ENCODE measurements around the gene SLC4A5.
"Not testable (repeated sequence)": the region's sequence is repeated elsewhere in the genome, so short reads cannot be mapped to it uniquely, and the experiment has no call there.

The SLC4A5 gene

DNA sequence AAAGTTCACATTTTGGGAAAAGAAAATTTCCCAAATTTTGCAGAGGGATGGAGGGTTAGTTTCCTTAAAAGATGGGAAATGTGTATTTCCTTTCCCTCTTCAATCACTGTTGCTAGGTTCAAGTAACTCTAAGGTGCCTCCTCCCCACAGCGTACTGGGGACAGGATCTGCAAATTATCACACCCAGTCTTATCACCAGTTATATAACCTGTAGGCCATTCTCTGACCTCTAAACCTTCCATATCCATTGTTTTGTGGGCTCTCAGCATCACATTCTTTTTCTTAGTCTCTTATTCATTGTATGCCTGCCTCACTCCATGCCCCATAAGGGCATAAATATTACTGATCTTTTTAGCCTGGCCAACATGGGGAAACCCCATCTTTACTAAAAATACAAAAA lies 148.4 kb downstream of the SLC4A5 start:
- DNase-seq, result no peak

DNA sequence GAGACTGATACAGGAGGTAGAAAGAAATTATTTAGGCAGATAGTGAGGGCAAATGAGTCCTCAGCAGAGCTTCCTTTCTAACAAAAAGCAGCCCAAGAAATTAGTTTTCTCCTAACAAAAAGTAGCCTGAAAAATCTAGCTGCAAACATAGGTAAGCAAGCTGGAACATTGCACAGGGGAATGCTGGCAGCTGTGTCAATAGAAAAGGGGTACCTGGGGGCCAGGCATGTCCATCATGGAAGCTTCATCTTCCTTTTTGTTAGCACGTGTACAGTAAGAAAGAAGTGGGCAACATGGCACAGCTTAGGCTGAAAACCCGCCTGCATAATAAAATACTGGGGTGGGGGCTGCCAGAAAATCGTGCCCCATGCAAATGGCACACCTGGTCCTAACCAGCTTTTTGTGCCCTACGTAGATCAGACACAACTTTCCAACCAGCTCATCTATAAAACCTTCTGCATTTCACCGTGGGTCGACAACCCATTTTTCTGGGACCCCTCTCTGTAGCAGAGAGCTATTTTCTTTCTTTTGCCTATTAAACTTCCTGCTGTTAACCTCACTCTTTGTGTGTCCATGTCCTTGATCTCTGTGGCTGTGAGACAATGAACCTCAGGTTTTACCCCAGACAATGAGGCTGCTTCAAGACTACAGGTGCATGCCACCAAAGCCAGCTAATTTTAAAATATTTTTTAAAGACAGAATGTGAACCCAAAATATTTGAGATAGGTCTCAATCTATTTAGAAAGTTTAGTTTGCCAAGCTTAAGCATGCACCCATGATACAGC lies 151.4 kb downstream of the SLC4A5 start:
- DNase-seq, result no peak

DNA sequence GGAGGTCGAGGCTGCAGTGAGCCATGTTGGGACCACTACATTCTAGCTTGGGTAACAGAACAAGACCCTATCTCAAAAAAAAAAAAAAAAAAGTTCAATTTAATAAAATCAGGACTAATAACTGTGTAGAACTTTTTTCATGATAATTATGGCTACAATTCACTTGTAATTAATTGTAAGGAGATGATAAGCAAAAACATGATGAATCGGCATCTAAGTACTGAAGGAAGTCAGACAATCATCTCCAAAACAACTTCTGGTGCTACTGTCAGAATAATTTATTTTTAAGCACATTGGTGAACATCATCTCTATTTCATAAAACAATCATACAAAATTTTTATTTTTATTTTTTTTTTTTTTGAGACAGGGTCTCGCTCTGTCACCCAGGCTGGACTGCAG lies 154.5 kb downstream of the SLC4A5 start:
- no peak for DNase-seq

DNA sequence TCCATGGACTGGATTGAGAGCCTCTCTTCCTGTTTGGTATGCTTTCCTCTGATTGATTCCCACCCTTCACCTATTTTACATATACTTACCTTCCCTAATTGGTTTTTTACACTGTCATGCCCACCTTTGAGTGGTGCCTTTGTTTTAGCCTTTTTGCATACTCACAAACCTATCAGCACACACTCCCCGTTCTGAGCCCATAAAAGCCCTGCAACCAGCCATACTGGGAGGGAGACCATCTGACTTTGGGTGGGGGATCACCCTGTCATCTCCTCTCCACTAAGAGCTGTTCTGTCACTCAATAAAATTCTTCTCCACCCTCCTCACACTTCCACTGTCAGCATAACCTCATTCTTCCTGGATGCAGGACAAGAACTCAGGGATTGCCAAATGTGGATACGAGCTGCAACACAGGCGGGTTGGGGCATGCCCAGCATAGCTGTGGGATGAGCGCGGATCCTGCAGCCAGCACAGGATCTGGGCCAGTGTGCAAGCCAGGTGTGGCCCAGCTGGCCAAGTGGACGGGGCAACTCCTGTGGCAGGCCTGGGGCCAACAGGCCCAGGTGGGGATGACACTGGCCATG lies 155.1 kb downstream of the SLC4A5 start:
- DNase-seq, result no peak

DNA sequence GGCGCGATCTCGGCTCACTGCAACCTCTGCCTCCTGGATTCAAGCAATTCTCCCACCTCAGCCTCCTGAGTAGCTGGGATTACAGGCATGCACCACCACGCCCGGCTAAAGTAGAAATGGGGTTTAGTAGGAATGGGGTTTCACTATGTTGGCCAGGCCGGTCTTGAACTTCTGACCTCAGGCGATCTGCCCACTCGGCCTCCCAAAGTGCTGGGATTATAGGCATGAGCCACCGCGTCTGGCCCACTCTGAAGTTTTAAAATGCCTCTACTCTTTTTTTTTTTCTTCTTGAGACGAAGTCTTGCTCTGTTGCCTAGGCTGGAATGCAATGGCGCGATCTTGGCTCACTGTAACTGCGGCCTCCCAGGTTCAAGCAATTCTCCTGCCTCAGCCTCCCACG lies 156.5 kb downstream of the SLC4A5 start:
- not testable (repeated sequence) for DNase-seq

DNA sequence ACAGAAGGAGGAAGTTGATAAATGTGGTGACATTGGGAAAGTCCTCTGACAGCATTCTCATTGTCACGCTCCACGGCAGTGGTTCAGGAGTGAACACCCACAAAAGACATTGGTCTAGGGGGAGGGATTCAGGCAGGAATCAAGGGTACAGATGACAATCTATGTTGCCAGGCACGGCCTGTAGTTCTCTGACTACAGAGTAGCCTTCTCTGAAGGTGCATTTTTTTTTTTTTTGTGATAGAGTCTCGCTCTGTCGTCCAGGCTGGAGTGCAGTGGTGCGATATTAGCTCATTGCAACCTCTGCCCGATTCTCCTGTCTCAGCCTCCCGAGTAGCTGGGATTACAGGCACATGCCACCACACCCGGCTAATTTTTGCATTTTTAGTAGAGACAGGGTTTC lies 157.2 kb downstream of the SLC4A5 start:
- DNase-seq, result no peak

DNA sequence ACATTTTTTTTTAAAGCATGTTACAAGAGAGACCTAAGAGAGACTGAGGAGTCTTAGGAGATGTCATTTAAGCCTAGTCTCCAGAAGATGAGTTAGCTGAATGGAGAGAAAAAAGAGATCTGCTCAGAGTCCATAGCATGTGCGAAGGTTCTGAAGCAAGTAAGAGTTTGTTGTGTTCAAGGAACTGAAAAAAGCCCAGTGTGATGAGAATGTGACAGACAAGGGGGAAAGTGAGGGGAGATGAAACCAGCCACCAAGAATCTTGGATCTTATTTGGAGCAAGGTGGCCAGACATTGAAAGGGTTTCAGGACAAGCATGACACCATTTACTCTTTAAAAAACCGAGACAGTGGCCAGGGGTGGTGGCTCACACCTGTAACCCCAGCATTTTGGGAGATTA lies 159.3 kb downstream of the SLC4A5 start:
- DNase-seq, result no peak

DNA sequence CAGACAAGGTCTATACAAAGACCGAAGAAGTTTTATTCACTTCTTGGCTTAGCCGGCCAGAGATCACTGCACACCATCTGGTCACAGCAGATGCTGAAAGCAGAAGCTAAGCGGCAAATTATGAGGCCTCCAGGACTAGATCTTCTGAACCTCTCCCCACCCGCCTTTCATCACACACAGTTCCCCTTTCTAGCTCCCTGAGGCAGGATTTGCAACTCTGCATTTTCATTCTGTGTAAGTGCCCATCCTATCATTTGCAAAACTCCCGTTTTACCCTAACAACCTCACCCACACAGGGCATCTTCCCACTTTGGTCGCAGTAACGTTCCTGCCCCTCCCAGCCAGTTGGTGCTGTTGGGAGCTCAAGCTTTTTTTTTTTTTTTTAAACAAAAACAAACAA lies 161.5 kb downstream of the SLC4A5 start:
- DNase-seq, result no peak

DNA sequence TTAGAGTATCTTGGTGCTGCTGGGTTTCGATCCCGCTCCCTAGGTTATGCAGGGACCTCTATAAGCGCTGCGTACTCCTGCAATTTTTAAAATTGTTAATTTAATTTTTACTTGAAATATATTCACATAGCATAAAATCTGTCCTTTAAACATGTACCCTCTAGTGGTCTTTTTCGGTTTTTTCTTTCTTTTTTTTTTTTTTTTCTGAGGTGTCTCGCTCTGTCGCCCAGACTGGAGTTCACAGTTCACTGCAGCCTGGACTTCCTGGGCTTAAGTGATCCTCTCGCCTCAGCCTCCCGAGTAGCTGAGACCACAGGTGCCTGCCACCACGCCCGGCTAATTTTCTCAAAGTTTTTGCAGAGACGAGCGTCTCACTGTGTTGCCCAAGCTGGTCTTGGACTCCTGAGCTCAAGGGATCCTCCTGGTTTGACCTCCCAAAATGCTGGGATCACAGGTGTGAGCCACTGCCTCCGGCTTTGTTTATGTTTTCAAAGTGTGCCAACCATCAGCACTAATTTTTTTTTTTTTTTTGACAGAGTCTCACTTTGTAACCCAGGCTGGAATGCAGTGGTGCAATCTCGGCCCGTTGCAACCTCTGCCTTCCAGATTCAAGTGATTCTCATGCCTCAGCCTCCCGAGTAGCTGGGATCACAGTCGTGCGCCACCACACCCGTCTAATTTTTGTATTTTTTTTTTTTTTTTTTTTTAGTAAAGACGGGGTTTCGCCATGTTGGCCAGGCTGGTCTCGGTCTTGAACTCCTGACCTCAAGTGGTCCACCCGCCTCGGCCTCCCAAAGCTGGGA lies 164.0 kb downstream of the SLC4A5 start:
- no peak for DNase-seq

DNA sequence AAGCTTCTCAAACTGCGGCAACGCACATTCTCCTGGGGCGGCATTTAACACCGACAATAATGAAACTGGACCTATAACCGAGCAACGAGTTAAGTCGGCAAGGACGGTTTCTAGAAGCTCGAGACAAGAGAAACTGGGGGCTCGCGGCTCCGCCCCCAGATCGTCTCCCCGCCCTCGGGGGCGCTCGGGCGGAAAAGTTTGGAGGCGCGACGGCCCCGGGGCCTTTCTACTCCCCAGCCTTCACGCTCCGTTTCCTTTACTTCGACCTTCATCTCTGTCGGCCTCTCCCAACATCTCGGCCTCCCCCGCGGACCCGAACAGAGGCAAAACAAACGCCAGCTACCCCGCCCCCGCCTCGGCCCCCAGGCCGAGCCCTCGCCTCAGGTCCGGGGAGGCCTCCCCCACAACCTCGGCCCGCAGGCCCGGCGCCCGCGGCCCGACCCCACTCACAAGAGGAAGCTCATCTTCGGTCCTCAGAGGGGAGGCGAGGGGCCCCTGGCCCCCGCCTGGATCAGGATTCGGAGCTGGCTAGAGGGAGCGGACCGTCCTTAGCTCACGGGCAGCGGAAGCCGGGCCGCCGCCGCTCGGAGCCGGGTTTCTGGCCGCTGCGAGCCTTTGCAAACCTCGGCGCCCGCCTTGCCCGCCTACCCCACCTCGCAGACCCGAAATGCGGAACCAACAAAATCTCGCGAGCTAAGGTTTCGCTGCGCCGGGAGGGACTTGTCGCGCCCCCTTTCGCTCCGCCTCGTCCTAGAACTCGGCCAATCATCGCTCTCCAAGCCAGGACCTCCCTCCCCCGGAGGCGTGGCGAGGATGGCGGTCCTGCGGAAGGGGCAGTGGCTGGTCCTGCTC lies 164.8 kb downstream of the SLC4A5 start, which contains the start of gene MOB1A:
TSS of gene MOB1A (minus strand) at position 669 of the 852 bp plus-strand sequence. CDS start at position 464, 205 bp downstream.
- peak; percentile 97 for DNase-seq

DNA sequence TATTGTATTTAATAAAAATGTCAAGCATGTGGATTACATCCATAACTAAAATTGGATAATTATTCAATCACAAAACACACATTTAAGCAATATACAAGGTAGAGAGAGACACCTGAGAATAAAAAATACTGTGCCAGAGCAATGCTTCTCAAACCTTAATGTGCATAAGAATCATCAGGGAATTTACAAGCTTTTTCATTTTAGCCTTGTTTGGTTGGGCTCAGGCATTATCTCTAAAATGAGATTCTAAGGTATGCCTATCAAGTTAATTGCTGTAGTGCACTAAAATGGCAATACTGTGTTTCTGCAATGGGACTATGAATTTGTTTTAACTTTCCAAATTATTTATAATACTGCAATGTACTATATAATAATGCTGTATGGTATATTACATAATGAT lies 165.5 kb downstream of the SLC4A5 start:
- DNase-seq, result no peak

DNA sequence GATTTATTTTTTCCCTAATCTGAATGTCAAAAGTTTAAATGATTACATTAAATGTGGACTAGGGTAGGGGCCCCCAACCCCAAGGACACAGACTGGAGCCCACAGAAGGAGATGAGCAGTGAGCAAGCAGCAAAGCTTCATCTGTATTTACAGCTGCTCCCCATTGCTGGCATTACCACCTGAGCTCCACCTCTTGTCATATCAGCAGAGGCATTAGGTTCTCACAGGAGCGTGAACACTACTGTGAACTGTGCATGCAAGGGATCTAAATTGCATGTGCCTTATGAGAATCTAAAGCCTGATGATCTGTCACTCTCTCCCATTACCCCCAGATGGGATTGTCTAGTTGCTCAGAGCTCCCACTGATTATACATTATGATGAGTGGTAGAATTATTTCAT lies 168.3 kb downstream of the SLC4A5 start:
- DNase-seq, result no peak

DNA sequence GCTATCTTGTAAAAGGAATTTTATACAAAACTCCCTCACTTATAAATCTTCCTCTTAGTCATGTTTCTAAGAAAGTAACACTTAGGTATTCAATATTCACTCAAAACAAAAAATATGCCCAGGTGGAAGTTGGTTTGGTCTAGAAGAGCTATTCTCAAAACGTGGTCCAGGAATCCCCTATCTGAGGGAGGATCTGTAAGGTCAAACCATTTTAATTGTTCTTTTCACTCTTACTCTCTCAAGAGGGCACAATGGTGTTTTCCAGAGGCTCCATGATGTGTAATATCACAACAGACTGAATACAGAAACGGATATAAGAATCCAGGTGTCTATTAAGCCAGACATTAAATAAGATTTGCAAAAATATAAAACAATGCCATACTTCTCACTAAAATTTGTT lies 174.5 kb downstream of the SLC4A5 start:
- no peak for DNase-seq
